ENCODE measurements around the gene DCAF10.
"Not testable (repeated sequence)": the region's sequence is repeated elsewhere in the genome, so short reads cannot be mapped to it uniquely, and the experiment has no call there.

Gene DCAF10

GRCh38 chr9:37800631-37801286, at the start of gene DCAF10:
Gene DCAF10, plus strand, starts transcription at chr9:37800797. Its CDS starts 70 bp downstream, at chr9:37800867.
- DNase-seq: peak; percentile 46 to 90

- DNase-seq: no peak
Observed at GRCh38 chr9:37751186-37751585, 49.4 kb upstream of the DCAF10 start.

GRCh38 chr9:37751704-37752103, 48.9 kb upstream of the DCAF10 start:
- DNase-seq: not testable (repeated sequence)

GRCh38 chr9:37752112-37752511, 48.5 kb upstream of the DCAF10 start:
- not testable (repeated sequence) for DNase-seq

- no peak for DNase-seq
Observed at GRCh38 chr9:37752642-37753488, 47.7 kb upstream of the DCAF10 start.

- peak; percentile 52 to 64 for DNase-seq
Observed at GRCh38 chr9:37753489-37754190, 47.0 kb upstream of the DCAF10 start, which contains the start of gene TRMT10B. Gene TRMT10B, plus strand, starts transcription at chr9:37753805. Its CDS starts 8,127 bp downstream, at chr9:37761932.

GRCh38 chr9:37758747-37759146, 41.9 kb upstream of the DCAF10 start:
- no peak for DNase-seq

- no peak for DNase-seq
Observed at GRCh38 chr9:37760416-37761161, 40.0 kb upstream of the DCAF10 start.

- no peak for DNase-seq
Observed at GRCh38 chr9:37761511-37761910, 39.1 kb upstream of the DCAF10 start.

- not testable (repeated sequence) for DNase-seq
Observed at GRCh38 chr9:37765263-37765662, 35.3 kb upstream of the DCAF10 start.

GRCh38 chr9:37769306-37769705, 31.3 kb upstream of the DCAF10 start:
- no peak for DNase-seq

- DNase-seq: no peak
Observed at GRCh38 chr9:37769995-37770394, 30.6 kb upstream of the DCAF10 start.

GRCh38 chr9:37775216-37775919, 25.2 kb upstream of the DCAF10 start:
- DNase-seq: no peak

- no peak for DNase-seq
Observed at GRCh38 chr9:37776328-37776727, 24.3 kb upstream of the DCAF10 start.

- no peak for DNase-seq
Observed at GRCh38 chr9:37778534-37778933, 22.1 kb upstream of the DCAF10 start.

GRCh38 chr9:37784291-37784615, 16.3 kb upstream of the DCAF10 start:
- no peak for DNase-seq

- peak; percentile 80 for DNase-seq
Observed at GRCh38 chr9:37784616-37785483, 15.7 kb upstream of the DCAF10 start, which contains the start of gene EXOSC3. Gene EXOSC3, minus strand, starts transcription at chr9:37785064. Its CDS starts 20 bp downstream, at chr9:37785044.

- no peak for DNase-seq
Observed at GRCh38 chr9:37787059-37787458, 13.5 kb upstream of the DCAF10 start.

- no peak for DNase-seq
Observed at GRCh38 chr9:37788332-37788731, 12.3 kb upstream of the DCAF10 start.

GRCh38 chr9:37790096-37790495, 10.5 kb upstream of the DCAF10 start:
- no peak for DNase-seq

- DNase-seq: no peak
Observed at GRCh38 chr9:37792122-37792521, 8.5 kb upstream of the DCAF10 start.
